ENCODE data around the gene EDN3. TPM values are rescaled to one million over a fixed set of nuclear protein-coding genes. Genes with fewer than 3 reads are reported as not detected.

Gene EDN3
- total and polyA plus RNA-seq, 2 of the 8 experiments (the other 6 are each of a cell fraction or from before 2014, with no cell fraction given): 0.17 to 0.38 TPM

DNA sequence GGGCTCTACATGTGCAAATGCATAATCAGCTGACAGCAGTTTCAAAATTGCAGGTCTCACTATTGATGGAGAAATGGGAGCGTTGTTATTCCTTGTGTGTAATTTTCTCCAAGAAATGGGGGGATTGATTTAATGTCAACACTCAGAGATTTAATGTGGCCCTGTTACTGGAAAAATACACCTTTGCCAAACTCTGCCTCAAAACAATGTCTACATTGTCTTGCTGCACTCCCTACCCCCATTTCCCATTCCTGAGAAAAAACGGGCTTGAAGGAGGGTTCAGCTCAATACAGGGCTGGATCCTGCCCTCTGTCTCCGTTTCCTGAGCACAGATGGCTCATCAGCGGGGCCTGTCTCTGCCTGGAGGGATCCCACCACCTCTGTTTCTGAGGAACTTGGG, 18.4 kb downstream of the EDN3 start (continued):
- TF ChIP-seq, protein P1, sequence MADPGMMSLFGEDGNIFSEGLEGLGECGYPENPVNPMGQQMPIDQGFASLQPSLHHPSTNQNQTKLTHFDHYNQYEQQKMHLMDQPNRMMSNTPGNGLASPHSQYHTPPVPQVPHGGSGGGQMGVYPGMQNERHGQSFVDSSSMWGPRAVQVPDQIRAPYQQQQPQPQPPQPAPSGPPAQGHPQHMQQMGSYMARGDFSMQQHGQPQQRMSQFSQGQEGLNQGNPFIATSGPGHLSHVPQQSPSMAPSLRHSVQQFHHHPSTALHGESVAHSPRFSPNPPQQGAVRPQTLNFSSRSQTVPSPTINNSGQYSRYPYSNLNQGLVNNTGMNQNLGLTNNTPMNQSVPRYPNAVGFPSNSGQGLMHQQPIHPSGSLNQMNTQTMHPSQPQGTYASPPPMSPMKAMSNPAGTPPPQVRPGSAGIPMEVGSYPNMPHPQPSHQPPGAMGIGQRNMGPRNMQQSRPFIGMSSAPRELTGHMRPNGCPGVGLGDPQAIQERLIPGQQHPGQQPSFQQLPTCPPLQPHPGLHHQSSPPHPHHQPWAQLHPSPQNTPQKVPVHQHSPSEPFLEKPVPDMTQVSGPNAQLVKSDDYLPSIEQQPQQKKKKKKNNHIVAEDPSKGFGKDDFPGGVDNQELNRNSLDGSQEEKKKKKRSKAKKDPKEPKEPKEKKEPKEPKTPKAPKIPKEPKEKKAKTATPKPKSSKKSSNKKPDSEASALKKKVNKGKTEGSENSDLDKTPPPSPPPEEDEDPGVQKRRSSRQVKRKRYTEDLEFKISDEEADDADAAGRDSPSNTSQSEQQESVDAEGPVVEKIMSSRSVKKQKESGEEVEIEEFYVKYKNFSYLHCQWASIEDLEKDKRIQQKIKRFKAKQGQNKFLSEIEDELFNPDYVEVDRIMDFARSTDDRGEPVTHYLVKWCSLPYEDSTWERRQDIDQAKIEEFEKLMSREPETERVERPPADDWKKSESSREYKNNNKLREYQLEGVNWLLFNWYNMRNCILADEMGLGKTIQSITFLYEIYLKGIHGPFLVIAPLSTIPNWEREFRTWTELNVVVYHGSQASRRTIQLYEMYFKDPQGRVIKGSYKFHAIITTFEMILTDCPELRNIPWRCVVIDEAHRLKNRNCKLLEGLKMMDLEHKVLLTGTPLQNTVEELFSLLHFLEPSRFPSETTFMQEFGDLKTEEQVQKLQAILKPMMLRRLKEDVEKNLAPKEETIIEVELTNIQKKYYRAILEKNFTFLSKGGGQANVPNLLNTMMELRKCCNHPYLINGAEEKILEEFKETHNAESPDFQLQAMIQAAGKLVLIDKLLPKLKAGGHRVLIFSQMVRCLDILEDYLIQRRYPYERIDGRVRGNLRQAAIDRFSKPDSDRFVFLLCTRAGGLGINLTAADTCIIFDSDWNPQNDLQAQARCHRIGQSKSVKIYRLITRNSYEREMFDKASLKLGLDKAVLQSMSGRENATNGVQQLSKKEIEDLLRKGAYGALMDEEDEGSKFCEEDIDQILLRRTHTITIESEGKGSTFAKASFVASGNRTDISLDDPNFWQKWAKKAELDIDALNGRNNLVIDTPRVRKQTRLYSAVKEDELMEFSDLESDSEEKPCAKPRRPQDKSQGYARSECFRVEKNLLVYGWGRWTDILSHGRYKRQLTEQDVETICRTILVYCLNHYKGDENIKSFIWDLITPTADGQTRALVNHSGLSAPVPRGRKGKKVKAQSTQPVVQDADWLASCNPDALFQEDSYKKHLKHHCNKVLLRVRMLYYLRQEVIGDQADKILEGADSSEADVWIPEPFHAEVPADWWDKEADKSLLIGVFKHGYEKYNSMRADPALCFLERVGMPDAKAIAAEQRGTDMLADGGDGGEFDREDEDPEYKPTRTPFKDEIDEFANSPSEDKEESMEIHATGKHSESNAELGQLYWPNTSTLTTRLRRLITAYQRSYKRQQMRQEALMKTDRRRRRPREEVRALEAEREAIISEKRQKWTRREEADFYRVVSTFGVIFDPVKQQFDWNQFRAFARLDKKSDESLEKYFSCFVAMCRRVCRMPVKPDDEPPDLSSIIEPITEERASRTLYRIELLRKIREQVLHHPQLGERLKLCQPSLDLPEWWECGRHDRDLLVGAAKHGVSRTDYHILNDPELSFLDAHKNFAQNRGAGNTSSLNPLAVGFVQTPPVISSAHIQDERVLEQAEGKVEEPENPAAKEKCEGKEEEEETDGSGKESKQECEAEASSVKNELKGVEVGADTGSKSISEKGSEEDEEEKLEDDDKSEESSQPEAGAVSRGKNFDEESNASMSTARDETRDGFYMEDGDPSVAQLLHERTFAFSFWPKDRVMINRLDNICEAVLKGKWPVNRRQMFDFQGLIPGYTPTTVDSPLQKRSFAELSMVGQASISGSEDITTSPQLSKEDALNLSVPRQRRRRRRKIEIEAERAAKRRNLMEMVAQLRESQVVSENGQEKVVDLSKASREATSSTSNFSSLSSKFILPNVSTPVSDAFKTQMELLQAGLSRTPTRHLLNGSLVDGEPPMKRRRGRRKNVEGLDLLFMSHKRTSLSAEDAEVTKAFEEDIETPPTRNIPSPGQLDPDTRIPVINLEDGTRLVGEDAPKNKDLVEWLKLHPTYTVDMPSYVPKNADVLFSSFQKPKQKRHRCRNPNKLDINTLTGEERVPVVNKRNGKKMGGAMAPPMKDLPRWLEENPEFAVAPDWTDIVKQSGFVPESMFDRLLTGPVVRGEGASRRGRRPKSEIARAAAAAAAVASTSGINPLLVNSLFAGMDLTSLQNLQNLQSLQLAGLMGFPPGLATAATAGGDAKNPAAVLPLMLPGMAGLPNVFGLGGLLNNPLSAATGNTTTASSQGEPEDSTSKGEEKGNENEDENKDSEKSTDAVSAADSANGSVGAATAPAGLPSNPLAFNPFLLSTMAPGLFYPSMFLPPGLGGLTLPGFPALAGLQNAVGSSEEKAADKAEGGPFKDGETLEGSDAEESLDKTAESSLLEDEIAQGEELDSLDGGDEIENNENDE (IDR thresholded peaks at IDR 0.05; ENCODE audit: insufficient replicate concordance, low read length): no peak
